Measurements from ENCODE around the gene PTS. TPM values are rescaled to one million over a fixed set of nuclear protein-coding genes. Genes with fewer than 3 reads are reported as not detected.

The PTS gene
- total RNA-seq, 1 experiment from 2014 or later = 48.6 TPM

GRCh38 chr11:112228706-112229105 lies 2.5 kb downstream of the PTS start:
- Histone ChIP-seq H3K18ac (ENCODE audit: insufficient read length, low read depth, low read length) (no peak overlapping the region), H2AFZ (ENCODE audit: low read length) (no peak overlapping the region), H2AK5ac (ENCODE audit: insufficient read length, low read length) (no peak overlapping the region), H2BK12ac (ENCODE audit: insufficient read length, low read depth, low read length) (no peak overlapping the region), H2BK15ac (ENCODE audit: low read depth, low read length) (no peak overlapping the region), H4K91ac (ENCODE audit: insufficient read length, low read depth, low read length) (no peak overlapping the region), H2BK5ac (ENCODE audit: insufficient read length, low read length) (no peak overlapping the region), H3K23ac (ENCODE audit: insufficient read length, low read depth, low read length) (no peak overlapping the region), H3K9me3 (ENCODE audit: control insufficient read depth, low read depth, low read length) (no peaks in the 10 kb centered on the region), H3K23me2 (ENCODE audit: insufficient read length, low read depth, low read length, poor library complexity, severe bottlenecking) (peaks cover 8% of the 10 kb centered on the region), H2BK120ac (ENCODE audit: low read depth, low read length, poor library complexity, severe bottlenecking) (no peak overlapping the region), H4K5ac (ENCODE audit: insufficient read length, low read depth, low read length) (no peak overlapping the region), H4K8ac (replicated peaks; ENCODE audit: insufficient read length, low read depth, low read length) (no peak overlapping the region), H3K56ac (ENCODE audit: insufficient read length, low read depth, low read length) (no peak overlapping the region), H3K79me2 (ENCODE audit: insufficient read depth, low read length) (no peaks in the 10 kb centered on the region; the same call in 1 of the 2 replicates), H3K79me1 (ENCODE audit: insufficient read depth, low read depth, low read length, poor library complexity, severe bottlenecking) (no peaks in the 10 kb centered on the region), H3K27ac (ENCODE audit: insufficient read length, low read depth, low read length) (no peak overlapping the region), H4K20me1 (ENCODE audit: control insufficient read depth, insufficient read depth, insufficient read length) (no peaks in the 10 kb centered on the region), H3T11ph (ENCODE audit: low read length) (no peak overlapping the region), H3K9ac (ENCODE audit: extremely low read depth, insufficient read length, low read length) (no peak overlapping the region), H3K4me2 (ENCODE audit: insufficient read depth, insufficient read length, low read length) (no peak overlapping the region), H3K14ac (ENCODE audit: insufficient read depth, low read length) (no peak overlapping the region), H2BK20ac (ENCODE audit: low read depth, low read length, poor library complexity, severe bottlenecking) (no peak overlapping the region), H3K27me3 (ENCODE audit: insufficient read depth, low read length) (no peaks in the 10 kb centered on the region; the same call in 1 of the 2 replicates), H3K4ac (ENCODE audit: low read depth, low read length) (no peak overlapping the region), H3K4me1 (ENCODE audit: insufficient read depth, low read length) (no peaks in the 10 kb centered on the region; the same call in 1 of the 2 replicates)
- no peak overlapping the region for H3K27ac Mint-ChIP-seq
- H3K4me1 Mint-ChIP-seq = peaks cover 8 to 16% of the 10 kb centered on the region in 2 experiments
- no peak for DNase-seq
- peaks cover 2 to 33% (median 22%) of the 10 kb centered on the region in 3 experiments; a peak in 5 of 7 replicates for H3K36me3 Mint-ChIP-seq (ENCODE audit: insufficient read depth in 1 of 3, low read depth in 3 of 3)
- TF ChIP-seq CTCF (conservative IDR thresholded peaks at IDR 0.05) = no peak
- no peaks in the 10 kb centered on the region for H3K9me3 Mint-ChIP-seq
- no CpG with 5 or more reads among the region's 2 CpGs for WGBS (ENCODE audit: extremely low coverage, insufficient read length, low lambda C conversion rate)
- H3K4me3 Mint-ChIP-seq = no peak overlapping the region
- peaks cover 12% of the 10 kb centered on the region for H3K27me3 Mint-ChIP-seq (ENCODE audit: low read depth)

All from H9 (cell line).